Endometrial microvascular endothelial cells (primary cell): ENCODE results near the gene OSBP2. TPM values are rescaled to one million over a fixed set of nuclear protein-coding genes. Genes with fewer than 3 reads are reported as not detected.

Source experiments
- total RNA-seq: library from RNA; depleted of rRNA; stranded (reverse); fragments of >200 nt; gene quantifications from one replicate; pipeline ENCODE4 v1.2.3, GENCODE V29; 2015; ENCODE audit errors: inconsistent ontology term

OSBP2 gene
- total RNA-seq, 1 donor from 2014 or later: 4.9 TPM

Other genes starting within 250 kb of the OSBP2 start
- gene SEC14L3, start 222.9 kb upstream of the OSBP2 start, total RNA-seq: not detected
- not detected for gene SEC14L4, start 189.2 kb upstream of the OSBP2 start, total RNA-seq
- not detected for gene SEC14L6, start 148.1 kb upstream of the OSBP2 start, total RNA-seq
- gene GAL3ST1, start 120.2 kb upstream of the OSBP2 start, total RNA-seq: not detected
- 88.8 TPM for gene PES1, start 103.0 kb upstream of the OSBP2 start, total RNA-seq
- 97.4 TPM for gene TCN2, start 87.7 kb upstream of the OSBP2 start, total RNA-seq
- 40.0 TPM for gene SLC35E4, start 59.1 kb upstream of the OSBP2 start, total RNA-seq
- gene DUSP18, start 27.0 kb upstream of the OSBP2 start, total RNA-seq: 18.8 TPM